HepG2 (cell line): Measurements from ENCODE around the gene FGF21. TPM values are rescaled to one million over a fixed set of nuclear protein-coding genes. Genes with fewer than 3 reads are reported as not detected.

ENCODE experiments used
- KDM5A ChIP-seq: fragments of 200-600 bp; sonication (generic); IDR thresholded peaks from 2 replicates; pipeline ENCODE4 v1.7.0; 2018; ENCODE audit warnings: antibody characterized with exemption, mild to moderate bottlenecking, low read length, borderline replicate concordance
- MEF2D ChIP-seq: sonication (generic); formaldehyde crosslinking; IDR thresholded peaks from 2 replicates; pipeline ENCODE4 v1.5.1; 2020; ENCODE audit warnings: mild to moderate bottlenecking, missing genetic modification reagents
- MXI1 ChIP-seq: IDR thresholded peaks from 3 replicates; pipeline ENCODE4 v1.6.1; 2012; ENCODE audit warnings: low read depth, low read length, inconsistent platforms, borderline replicate concordance
- REPIN1 ChIP-seq: sonication (generic); formaldehyde crosslinking; IDR thresholded peaks from 2 replicates; pipeline ENCODE4 v1.8.0; 2022; ENCODE audit warnings: missing genetic modification reagents, low read depth, mild to moderate bottlenecking, borderline replicate concordance
- SRSF4 ChIP-seq: fragments of 200-400 bp; formaldehyde crosslinking; IDR thresholded peaks from one replicate; pipeline ENCODE4 v1.6.1; 2018; ENCODE audit warnings: mild to moderate bottlenecking, low read depth, low read length, moderate library complexity; ENCODE audit not compliant: poor library complexity, severe bottlenecking
- TBX3 ChIP-seq: fragments of 450-650 bp; IDR thresholded peaks from 2 replicates; pipeline ENCODE4 v1.6.1; 2017; ENCODE audit warnings: antibody characterized with exemption, mild to moderate bottlenecking, inconsistent platforms, borderline replicate concordance
- TSC22D2 ChIP-seq: sonication (generic); formaldehyde crosslinking; IDR thresholded peaks from 2 replicates; pipeline ENCODE4 v1.5.1; 2020; ENCODE audit warnings: missing genetic modification reagents, mild to moderate bottlenecking, borderline replicate concordance
- ZC3H4 ChIP-seq: sonication (generic); formaldehyde crosslinking; IDR thresholded peaks from 2 replicates; pipeline ENCODE4 v1.4.0; 2020; ENCODE audit warnings: missing genetic modification reagents, borderline replicate concordance
- ZFP41 ChIP-seq: sonication (generic); formaldehyde crosslinking; IDR thresholded peaks from 2 replicates; pipeline ENCODE4 v1.4.0; 2020; ENCODE audit warnings: mild to moderate bottlenecking, missing genetic modification reagents, borderline replicate concordance
- ZNF138 ChIP-seq: sonication (generic); formaldehyde crosslinking; IDR thresholded peaks from 2 replicates; pipeline ENCODE4 v1.5.0; 2020; ENCODE audit warnings: mild to moderate bottlenecking, low read depth, missing genetic modification reagents
- ZNF777 ChIP-seq: sonication (generic); formaldehyde crosslinking; IDR thresholded peaks from 2 replicates; pipeline ENCODE4 v1.4.0; 2020; ENCODE audit warnings: missing genetic modification reagents
- ZSCAN12 ChIP-seq: sonication (generic); formaldehyde crosslinking; IDR thresholded peaks from 2 replicates; pipeline ENCODE4 v1.9.0; 2021; ENCODE audit warnings: mild to moderate bottlenecking, missing genetic modification reagents
- polyA plus RNA-seq, 8 experiments: library from polyadenylated mRNA; depleted of rRNA in 3 of 8; stranded (reverse) in 7 of 8; unstranded in 1 of 8; fragments of >200 nt; fragmentation: Illumina TruSeq in 4 of 8; extraction: Trizol in 4 of 8; gene quantifications; 2 replicates each; pipeline versions ENCODE4 v1.2.1 to v1.2.3, GENCODE V29; 2011 to 2016; ENCODE audit warnings: low read depth in 4 of 8, missing spikeins in 1 of 8, mixed read lengths in 1 of 8; ENCODE audit not compliant: insufficient read depth in 1 of 8
- total RNA-seq, 5 experiments: library from RNA; depleted of rRNA; stranded (reverse); fragments of >200 nt; fragmentation: Illumina TruSeq; extraction: Trizol; gene quantifications; 2 replicates each; pipeline ENCODE4 v1.2.3, GENCODE V29; 2016; ENCODE audit warnings: low read depth in 1 of 5
- TF ChIP-seq, protein P1 (sequence below): sonication (generic); formaldehyde crosslinking; IDR thresholded peaks from 2 replicates; pipeline ENCODE4 v1.4.0; 2020; ENCODE audit warnings: missing genetic modification reagents
- TF ChIP-seq, protein P2 (sequence below): sonication (generic); formaldehyde crosslinking; IDR thresholded peaks from 2 replicates; pipeline ENCODE4 v1.4.0; 2020; ENCODE audit warnings: missing genetic modification reagents
- TF ChIP-seq, protein P3 (sequence below), 2 experiments: sonication (generic) in 1 of 2; formaldehyde crosslinking in 1 of 2; IDR thresholded peaks; 2 replicates each; pipeline versions ENCODE4 v1.6.1 to v1.9.0; 2014 to 2022; ENCODE audit warnings: antibody characterized with exemption in 1 of 2, borderline replicate concordance in 1 of 2, inconsistent platforms in 1 of 2, low read depth in 1 of 2, missing genetic modification reagents in 1 of 2
- TF ChIP-seq, protein P4 (sequence below): sonication (generic); formaldehyde crosslinking; IDR thresholded peaks from 2 replicates; pipeline ENCODE4 v1.5.1; 2020; ENCODE audit warnings: mild to moderate bottlenecking, missing genetic modification reagents, borderline replicate concordance
- TF ChIP-seq, protein P5 (sequence below): sonication (generic); formaldehyde crosslinking; IDR thresholded peaks from 2 replicates; pipeline ENCODE4 v1.9.0; 2021; ENCODE audit warnings: missing genetic modification reagents, borderline replicate concordance

Gene FGF21
- total and polyA plus RNA-seq, 2 of the 13 experiments (the other 11 are each of a cell fraction or from before 2014, with no cell fraction given): 0.17 TPM; not detected in 1

DNA sequence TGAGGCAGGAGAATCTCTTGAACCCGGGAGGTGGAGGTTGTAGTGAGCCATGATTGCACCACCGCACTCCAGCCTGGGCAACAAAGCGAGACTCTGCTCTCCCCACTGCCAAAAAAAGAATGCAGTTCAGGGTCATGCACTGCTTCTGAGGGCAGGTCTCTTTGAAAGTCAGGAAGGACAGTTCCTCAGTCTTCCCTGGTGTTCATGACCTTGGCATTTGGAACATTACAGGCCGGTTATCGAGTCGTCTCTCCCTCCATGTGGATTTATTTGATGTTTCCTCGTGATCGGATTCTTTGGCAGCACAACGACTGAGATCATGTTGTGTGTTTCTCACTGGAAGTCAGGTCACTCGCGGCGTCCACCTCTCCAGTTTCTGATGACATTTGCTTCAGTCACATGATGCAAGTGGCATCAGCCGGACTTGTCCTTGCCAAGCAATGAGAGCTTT, 17.2 kb downstream of the FGF21 start (continued):
- TF ChIP-seq, protein P1, sequence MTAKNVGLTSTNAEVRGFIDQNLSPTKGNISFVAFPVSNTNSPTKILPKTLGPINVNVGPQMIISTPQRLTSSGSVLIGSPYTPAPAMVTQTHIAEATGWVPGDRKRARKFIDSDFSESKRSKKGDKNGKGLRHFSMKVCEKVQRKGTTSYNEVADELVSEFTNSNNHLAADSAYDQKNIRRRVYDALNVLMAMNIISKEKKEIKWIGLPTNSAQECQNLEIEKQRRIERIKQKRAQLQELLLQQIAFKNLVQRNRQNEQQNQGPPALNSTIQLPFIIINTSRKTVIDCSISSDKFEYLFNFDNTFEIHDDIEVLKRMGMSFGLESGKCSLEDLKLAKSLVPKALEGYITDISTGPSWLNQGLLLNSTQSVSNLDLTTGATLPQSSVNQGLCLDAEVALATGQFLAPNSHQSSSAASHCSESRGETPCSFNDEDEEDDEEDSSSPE: no peak
- TF ChIP-seq REPIN1 (CRISPR knock-in tag): peak; percentile 34; the same call in 1 of the 2 replicates
- no peak for TF ChIP-seq MXI1
- no peak for TF ChIP-seq ZNF138
- TF ChIP-seq, protein P2, sequence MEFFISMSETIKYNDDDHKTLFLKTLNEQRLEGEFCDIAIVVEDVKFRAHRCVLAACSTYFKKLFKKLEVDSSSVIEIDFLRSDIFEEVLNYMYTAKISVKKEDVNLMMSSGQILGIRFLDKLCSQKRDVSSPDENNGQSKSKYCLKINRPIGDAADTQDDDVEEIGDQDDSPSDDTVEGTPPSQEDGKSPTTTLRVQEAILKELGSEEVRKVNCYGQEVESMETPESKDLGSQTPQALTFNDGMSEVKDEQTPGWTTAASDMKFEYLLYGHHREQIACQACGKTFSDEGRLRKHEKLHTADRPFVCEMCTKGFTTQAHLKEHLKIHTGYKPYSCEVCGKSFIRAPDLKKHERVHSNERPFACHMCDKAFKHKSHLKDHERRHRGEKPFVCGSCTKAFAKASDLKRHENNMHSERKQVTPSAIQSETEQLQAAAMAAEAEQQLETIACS (CRISPR knock-in tag): no peak
- TF ChIP-seq, protein P3, sequence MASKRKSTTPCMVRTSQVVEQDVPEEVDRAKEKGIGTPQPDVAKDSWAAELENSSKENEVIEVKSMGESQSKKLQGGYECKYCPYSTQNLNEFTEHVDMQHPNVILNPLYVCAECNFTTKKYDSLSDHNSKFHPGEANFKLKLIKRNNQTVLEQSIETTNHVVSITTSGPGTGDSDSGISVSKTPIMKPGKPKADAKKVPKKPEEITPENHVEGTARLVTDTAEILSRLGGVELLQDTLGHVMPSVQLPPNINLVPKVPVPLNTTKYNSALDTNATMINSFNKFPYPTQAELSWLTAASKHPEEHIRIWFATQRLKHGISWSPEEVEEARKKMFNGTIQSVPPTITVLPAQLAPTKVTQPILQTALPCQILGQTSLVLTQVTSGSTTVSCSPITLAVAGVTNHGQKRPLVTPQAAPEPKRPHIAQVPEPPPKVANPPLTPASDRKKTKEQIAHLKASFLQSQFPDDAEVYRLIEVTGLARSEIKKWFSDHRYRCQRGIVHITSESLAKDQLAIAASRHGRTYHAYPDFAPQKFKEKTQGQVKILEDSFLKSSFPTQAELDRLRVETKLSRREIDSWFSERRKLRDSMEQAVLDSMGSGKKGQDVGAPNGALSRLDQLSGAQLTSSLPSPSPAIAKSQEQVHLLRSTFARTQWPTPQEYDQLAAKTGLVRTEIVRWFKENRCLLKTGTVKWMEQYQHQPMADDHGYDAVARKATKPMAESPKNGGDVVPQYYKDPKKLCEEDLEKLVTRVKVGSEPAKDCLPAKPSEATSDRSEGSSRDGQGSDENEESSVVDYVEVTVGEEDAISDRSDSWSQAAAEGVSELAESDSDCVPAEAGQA (IDR thresholded peaks at IDR 0.05; ENCODE audit: low read depth): no peak
- TF ChIP-seq, protein P3 (CRISPR knock-in tag; IDR thresholded peaks at IDR 0.05; ENCODE audit: borderline replicate concordance): no peak
- TF ChIP-seq TBX3: no peak
- TF ChIP-seq, protein P4, sequence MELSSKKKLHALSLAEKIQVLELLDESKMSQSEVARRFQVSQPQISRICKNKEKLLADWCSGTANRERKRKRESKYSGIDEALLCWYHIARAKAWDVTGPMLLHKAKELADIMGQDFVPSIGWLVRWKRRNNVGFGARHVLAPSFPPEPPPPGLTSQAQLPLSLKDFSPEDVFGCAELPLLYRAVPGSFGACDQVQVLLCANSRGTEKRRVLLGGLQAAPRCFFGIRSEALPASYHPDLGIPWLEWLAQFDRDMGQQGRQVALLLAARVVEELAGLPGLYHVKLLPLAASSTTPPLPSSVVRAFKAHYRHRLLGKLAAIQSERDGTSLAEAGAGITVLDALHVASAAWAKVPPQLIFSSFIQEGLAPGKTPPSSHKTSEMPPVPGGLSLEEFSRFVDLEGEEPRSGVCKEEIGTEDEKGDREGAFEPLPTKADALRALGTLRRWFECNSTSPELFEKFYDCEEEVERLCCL: no peak
- TF ChIP-seq KDM5A: no peak
- no peak for TF ChIP-seq ZNF777 (CRISPR knock-in tag)
- TF ChIP-seq TSC22D2: no peak
- no peak for TF ChIP-seq SRSF4
- no peak for TF ChIP-seq ZFP41 (CRISPR knock-in tag)
- no peak for TF ChIP-seq ZC3H4
- peak; percentile 71; the same call in 1 of the 2 replicates for TF ChIP-seq MEF2D (CRISPR knock-in tag)
- TF ChIP-seq ZSCAN12: no peak
- TF ChIP-seq, protein P5, sequence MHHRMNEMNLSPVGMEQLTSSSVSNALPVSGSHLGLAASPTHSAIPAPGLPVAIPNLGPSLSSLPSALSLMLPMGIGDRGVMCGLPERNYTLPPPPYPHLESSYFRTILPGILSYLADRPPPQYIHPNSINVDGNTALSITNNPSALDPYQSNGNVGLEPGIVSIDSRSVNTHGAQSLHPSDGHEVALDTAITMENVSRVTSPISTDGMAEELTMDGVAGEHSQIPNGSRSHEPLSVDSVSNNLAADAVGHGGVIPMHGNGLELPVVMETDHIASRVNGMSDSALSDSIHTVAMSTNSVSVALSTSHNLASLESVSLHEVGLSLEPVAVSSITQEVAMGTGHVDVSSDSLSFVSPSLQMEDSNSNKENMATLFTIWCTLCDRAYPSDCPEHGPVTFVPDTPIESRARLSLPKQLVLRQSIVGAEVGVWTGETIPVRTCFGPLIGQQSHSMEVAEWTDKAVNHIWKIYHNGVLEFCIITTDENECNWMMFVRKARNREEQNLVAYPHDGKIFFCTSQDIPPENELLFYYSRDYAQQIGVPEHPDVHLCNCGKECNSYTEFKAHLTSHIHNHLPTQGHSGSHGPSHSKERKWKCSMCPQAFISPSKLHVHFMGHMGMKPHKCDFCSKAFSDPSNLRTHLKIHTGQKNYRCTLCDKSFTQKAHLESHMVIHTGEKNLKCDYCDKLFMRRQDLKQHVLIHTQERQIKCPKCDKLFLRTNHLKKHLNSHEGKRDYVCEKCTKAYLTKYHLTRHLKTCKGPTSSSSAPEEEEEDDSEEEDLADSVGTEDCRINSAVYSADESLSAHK (CRISPR knock-in tag): no peak
